HepG2 (cell line): Measurements from ENCODE around the gene TICAM2. TPM values are rescaled to one million over a fixed set of nuclear protein-coding genes. Genes with fewer than 3 reads are reported as not detected.
A peak's percentile ranks its signal among the peaks of the same experiment; 100 is the strongest.

Source experiments
- ATAC-seq: fragments of 200-7000 bp; cut with Tn5 transposase; 3 replicates; pipeline ENCODE4 v1.9.1; 2020; ENCODE audit warnings: mild to moderate bottlenecking, moderate library complexity
- BruUV-seq: library from RNA; stranded (reverse); fragments of 400-500 nt; replicated peaks from 2 replicates; lab custom pipeline; 2021; lab: Mats Ljungman, UMichigan
- CTCF ChIA-PET: fragments of 300-600 bp; formaldehyde crosslinking; extraction: SDS; loops from one replicate; lab custom pipeline; 2021; ENCODE audit warnings: low total read pairs, inconsistent platforms, low intra/inter-chr PET ratio; lab: Yijun Ruan, JAX
- POLR2A ChIA-PET: fragments of 350-600 bp; sonication (Branson Sonifier 250); formaldehyde crosslinking; loops from one replicate; lab custom pipeline; 2020; ENCODE audit warnings: antibody characterized with exemption, inconsistent platforms; lab: Yijun Ruan, JAX
- DNase-seq: peaks from one replicate; pipeline ENCODE4 v3.0.0-alpha.2; 2015; ENCODE audit warnings: low spot score
- FAIRE-seq: peaks from 3 replicates; lab custom pipeline; 2011; peaks lifted over from hg19 to GRCh38; lab: Jason Lieb, UNC
- H2AFZ ChIP-seq: one replicate; pipeline ENCODE4 v1.6.1; 2011; ENCODE audit warnings: low read length, inconsistent platforms
- H3K27ac ChIP-seq: fragments of 300-600 bp; 3 replicates; pipeline ENCODE4 v1.8.0; 2011; ENCODE audit warnings: mixed run types, mild to moderate bottlenecking, mixed read lengths, low read length, inconsistent platforms; ENCODE audit not compliant: insufficient read depth; ENCODE audit errors: extremely low read length
- H3K27me3 ChIP-seq, 2 experiments: fragments of 200-600 bp in 1 of 2; 2 replicates in 1 of 2; 3 replicates in 1 of 2; pipeline versions ENCODE4 v1.6.0 to v1.8.0; 2011; ENCODE audit warnings: low read length in 2 of 2, mild to moderate bottlenecking in 2 of 2, moderate library complexity in 2 of 2, inconsistent platforms in 1 of 2; ENCODE audit not compliant: insufficient read depth in 2 of 2, control insufficient read depth in 1 of 2
- H3K36me3 ChIP-seq, 2 experiments: fragments of 200-600 bp in 1 of 2; replicated peaks in 1 of 2; 2 replicates in 1 of 2; 3 replicates in 1 of 2; pipeline versions ENCODE4 v1.5.1 to v1.8.0; 2011; ENCODE audit warnings: low read length in 2 of 2, inconsistent platforms in 1 of 2; ENCODE audit not compliant: insufficient read depth in 2 of 2, control insufficient read depth in 1 of 2
- H3K4me1 ChIP-seq: 2 replicates; pipeline ENCODE4 v1.5.1; 2012; ENCODE audit warnings: low read length, inconsistent platforms; ENCODE audit not compliant: insufficient read depth
- H3K4me2 ChIP-seq: 2 replicates; pipeline ENCODE4 v1.6.0; 2011; ENCODE audit warnings: low read depth, low read length, inconsistent platforms
- H3K4me3 ChIP-seq, 3 experiments: fragments of 200-600 bp in 1 of 3; sonication (generic), shearing (Covaris generic) in 1 of 3; replicated peaks in 1 of 3; 2 replicates each; pipeline ENCODE4 v1.5.1; 2011 to 2016; ENCODE audit warnings: low read length in 3 of 3, inconsistent platforms in 2 of 3, low read depth in 2 of 3, mild to moderate bottlenecking in 2 of 3, control low read depth in 1 of 3, mixed read lengths in 1 of 3; ENCODE audit not compliant: insufficient read depth in 1 of 3
- H3K79me2 ChIP-seq: one replicate; pipeline ENCODE4 v1.6.1; 2011; ENCODE audit warnings: low read length, inconsistent platforms; ENCODE audit not compliant: insufficient read depth
- H3K9ac ChIP-seq: 2 replicates; pipeline ENCODE4 v1.6.0; 2011; ENCODE audit warnings: mild to moderate bottlenecking, low read depth, low read length, inconsistent platforms; ENCODE audit not compliant: insufficient read depth
- H3K9me3 ChIP-seq: 2 replicates; pipeline ENCODE4 v1.5.1; 2012; ENCODE audit warnings: mild to moderate bottlenecking, low read length
- H4K20me1 ChIP-seq: 2 replicates; pipeline ENCODE4 v1.6.0; 2011; ENCODE audit warnings: inconsistent platforms, mild to moderate bottlenecking, low read length, moderate library complexity; ENCODE audit not compliant: insufficient read depth
- ATF4 ChIP-seq, 2 experiments: fragments of 450-650 bp in 1 of 2; sonication (generic) in 1 of 2; formaldehyde crosslinking; IDR thresholded peaks; 2 replicates each; pipeline versions ENCODE4 v1.5.0 to v1.8.0; 2020 to 2022; ENCODE audit warnings: mild to moderate bottlenecking in 1 of 2, missing genetic modification reagents in 1 of 2
- GATAD2A ChIP-seq: IDR thresholded peaks from 2 replicates; pipeline ENCODE4 v1.6.1; 2016
- MAZ ChIP-seq, 2 experiments: sonication (generic) in 1 of 2; formaldehyde crosslinking in 1 of 2; IDR thresholded peaks; 2 replicates each; pipeline versions ENCODE4 v1.5.0 to v1.6.1; 2012 to 2020; ENCODE audit warnings: low read depth in 2 of 2, mild to moderate bottlenecking in 2 of 2, borderline replicate concordance in 1 of 2, improper control_type of control experiment in 1 of 2, low read length in 1 of 2, missing genetic modification reagents in 1 of 2, moderate library complexity in 1 of 2
- MTA1 ChIP-seq: sonication (generic); formaldehyde crosslinking; IDR thresholded peaks from 2 replicates; pipeline ENCODE4 v1.4.0; 2020; ENCODE audit warnings: missing genetic modification reagents, mild to moderate bottlenecking, borderline replicate concordance
- NR2F2 ChIP-seq: IDR thresholded peaks from 2 replicates; pipeline ENCODE4 v1.6.1; 2012; ENCODE audit warnings: low read depth, inconsistent platforms, borderline replicate concordance
- SAP130 ChIP-seq: IDR thresholded peaks from 2 replicates; pipeline ENCODE4 v1.6.1; 2016; ENCODE audit warnings: low read depth
- SCMH1 ChIP-seq: sonication (generic); formaldehyde crosslinking; IDR thresholded peaks from 2 replicates; pipeline ENCODE4 v1.9.0; 2021; ENCODE audit warnings: missing genetic modification reagents, mild to moderate bottlenecking, borderline replicate concordance
- ZFX ChIP-seq: sonication (generic); formaldehyde crosslinking; IDR thresholded peaks from 2 replicates; pipeline ENCODE4 v1.4.0; 2020; ENCODE audit warnings: mild to moderate bottlenecking, low read depth, missing genetic modification reagents, moderate library complexity
- ZNF407 ChIP-seq: sonication (generic); formaldehyde crosslinking; IDR thresholded peaks from one replicate; pipeline ENCODE4 v1.5.1; 2020; ENCODE audit warnings: mild to moderate bottlenecking, missing genetic modification reagents; ENCODE audit errors: not compliant biosample characterization
- ZNF513 ChIP-seq: sonication (generic); formaldehyde crosslinking; conservative IDR thresholded peaks from 2 replicates; pipeline ENCODE4 v1.5.0; 2020; ENCODE audit warnings: missing genetic modification reagents
- ZNF879 ChIP-seq: sonication (generic); formaldehyde crosslinking; IDR thresholded peaks from 2 replicates; pipeline ENCODE4 v1.8.1; 2023; ENCODE audit warnings: missing genetic modification reagents
- WGBS: methylation state at CpG from one replicate; pipeline ENCODE4 v1.1.6; 2017; ENCODE audit warnings: low lambda C conversion rate; 5-methylcytosine and 5-hydroxymethylcytosine counted together
- in situ Hi-C: cut with HindIII; loops from 2 replicates; pipeline ENCODE4 v1.10.0; 2017; ENCODE audit warnings: low pct_unique_long_range_greater_than_20kb; ENCODE audit not compliant: extremely low pct_ligation_motif_present
- intact Hi-C: fragments of 100-400 bp; cut with micrococcal nuclease; formaldehyde crosslinking; loops from one replicate; pipeline ENCODE4 v1.10.0; 2022; ENCODE audit not compliant: unreplicated experiment
- polyA plus RNA-seq, 8 experiments: library from polyadenylated mRNA; depleted of rRNA in 3 of 8; stranded (reverse) in 7 of 8; unstranded in 1 of 8; fragments of >200 nt; fragmentation: Illumina TruSeq in 4 of 8; extraction: Trizol in 4 of 8; gene quantifications; 2 replicates each; pipeline versions ENCODE4 v1.2.1 to v1.2.3, GENCODE V29; 2011 to 2016; ENCODE audit warnings: low read depth in 4 of 8, missing spikeins in 1 of 8, mixed read lengths in 1 of 8; ENCODE audit not compliant: insufficient read depth in 1 of 8
- total RNA-seq, 5 experiments: library from RNA; depleted of rRNA; stranded (reverse); fragments of >200 nt; fragmentation: Illumina TruSeq; extraction: Trizol; gene quantifications; 2 replicates each; pipeline ENCODE4 v1.2.3, GENCODE V29; 2016; ENCODE audit warnings: low read depth in 1 of 5

The TICAM2 gene
- total and polyA plus RNA-seq, 2 of the 13 experiments (the other 11 are each of a cell fraction or from before 2014, with no cell fraction given), result 0.04 TPM; not detected in 1

- Histone ChIP-seq H3K4me2 (no peak overlapping the region), H4K20me1 (no peaks in the 10 kb centered on the region), H3K4me1 (no peaks in the 10 kb centered on the region), H3K9me3 (no peaks in the 10 kb centered on the region), H3K36me3 (no peaks in the 10 kb centered on the region), H3K27me3 (no peaks in the 10 kb centered on the region), H3K79me2 (no peaks in the 10 kb centered on the region), H3K4me3 (no peak overlapping the region), H3K9ac (no peak overlapping the region), H2AFZ (no peak overlapping the region), H3K27ac (no peak overlapping the region)
- in situ Hi-C loops, result loop anchor here (5.0 kb wide), 2 partner anchors 39 to 274 kb away; no protein-coding TSS in a partner anchor
- BruUV-seq, result no TSS peak
- 28% methylated on average over 6 of the region's 6 CpGs for WGBS
- CTCF ChIA-PET, result interaction anchor here (0.7 to 1.9 kb wide), 4 partner anchors 38 to 489 kb away, joined by 3 to 19 read pairs (median 5); no protein-coding TSS in a partner anchor
- no peak for ATAC-seq
- peak; percentile 4 for DNase-seq
- intact Hi-C loops, result loop anchor here (1.0 to 5.0 kb wide), 4 partner anchors 37 to 489 kb away; no protein-coding TSS in a partner anchor
- FAIRE-seq, result no peak
- POLR2A ChIA-PET, result no interaction called here
- TF ChIP-seq SAP130 (CRISPR knock-in tag) (no peak), ZNF513 (CRISPR knock-in tag) (no peak), ZNF879 (CRISPR knock-in tag) (no peak), SCMH1 (CRISPR knock-in tag) (no peak), GATAD2A (CRISPR knock-in tag) (no peak), MAZ (IDR thresholded peaks at IDR 0.05; ENCODE audit: borderline replicate concordance, low read depth, low read length) (no peak), MAZ (CRISPR knock-in tag; IDR thresholded peaks at IDR 0.05; ENCODE audit: low read depth) (no peak), NR2F2 (no peak), MTA1 (CRISPR knock-in tag) (no peak), ZFX (CRISPR knock-in tag) (no peak), ATF4 (CRISPR knock-in tag; IDR thresholded peaks at IDR 0.05) (no peak), ZNF407 (no peak)
Measured at GRCh38 chr5:115586525-115587146, 15.6 kb downstream of the TICAM2 start.
